Umbilical cord (tissue), 2 donors: ENCODE results near the gene LPCAT1. TPM values are rescaled to one million over a fixed set of nuclear protein-coding genes. Genes with fewer than 3 reads are reported as not detected.

ENCODE experiments used
- DNase-seq: peaks from one replicate; pipeline ENCODE4 v3.0.0-alpha.2; 2015; ENCODE audit warnings: low spot score
- total RNA-seq: library from RNA; depleted of rRNA; stranded (reverse); fragments of >200 nt; gene quantifications from one replicate; pipeline ENCODE4 v1.2.3, GENCODE V29; 2014; ENCODE audit warnings: low replicate concordance; ENCODE audit not compliant: insufficient read depth

LPCAT1 gene
- total RNA-seq, 1 donor from 2014 or later = 46.0 TPM

DNA sequence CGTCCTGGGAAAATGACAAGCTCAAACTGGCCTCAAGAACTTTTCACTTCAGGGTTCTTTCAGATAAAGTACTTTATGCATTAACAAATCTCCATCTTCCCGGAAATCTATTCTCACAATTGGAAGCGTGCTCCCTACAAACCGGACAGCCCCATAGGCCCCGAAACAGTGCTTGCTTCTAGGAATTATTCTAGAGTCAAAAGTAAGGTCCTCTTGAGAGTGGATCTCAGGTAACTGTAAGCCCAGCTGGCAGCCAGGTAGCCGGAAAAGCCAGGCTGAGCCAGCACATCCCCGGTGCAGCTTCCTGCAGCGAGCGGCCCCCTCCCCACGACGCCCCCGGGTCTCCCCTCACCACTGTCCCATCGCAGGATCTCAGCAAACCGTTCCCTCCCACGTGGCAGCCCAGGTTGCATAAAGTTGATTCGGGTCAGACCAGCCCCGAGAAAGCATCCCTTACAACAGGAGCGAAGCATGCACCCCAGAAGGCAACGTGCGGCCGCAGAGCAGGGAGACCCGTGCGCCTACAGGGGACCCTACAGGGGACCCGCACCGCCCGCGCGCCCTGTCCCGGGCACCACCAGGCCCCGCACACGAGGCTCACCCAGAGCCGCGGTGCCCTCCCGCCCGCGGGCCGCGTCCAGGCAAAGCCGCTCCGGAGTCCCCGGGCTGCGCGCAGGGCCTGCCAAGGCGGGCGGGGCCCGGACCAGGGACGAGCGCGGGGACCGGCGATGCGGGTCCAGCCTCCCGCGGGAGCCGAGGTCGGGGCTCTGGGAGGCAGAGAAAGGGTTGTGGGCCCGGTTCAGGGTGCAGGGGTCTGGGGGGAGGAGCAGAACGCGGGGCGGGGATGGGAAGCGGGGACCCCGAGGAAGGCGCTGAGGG lies 920 bp downstream of the LPCAT1 start:
- no peak for DNase-seq

DNA sequence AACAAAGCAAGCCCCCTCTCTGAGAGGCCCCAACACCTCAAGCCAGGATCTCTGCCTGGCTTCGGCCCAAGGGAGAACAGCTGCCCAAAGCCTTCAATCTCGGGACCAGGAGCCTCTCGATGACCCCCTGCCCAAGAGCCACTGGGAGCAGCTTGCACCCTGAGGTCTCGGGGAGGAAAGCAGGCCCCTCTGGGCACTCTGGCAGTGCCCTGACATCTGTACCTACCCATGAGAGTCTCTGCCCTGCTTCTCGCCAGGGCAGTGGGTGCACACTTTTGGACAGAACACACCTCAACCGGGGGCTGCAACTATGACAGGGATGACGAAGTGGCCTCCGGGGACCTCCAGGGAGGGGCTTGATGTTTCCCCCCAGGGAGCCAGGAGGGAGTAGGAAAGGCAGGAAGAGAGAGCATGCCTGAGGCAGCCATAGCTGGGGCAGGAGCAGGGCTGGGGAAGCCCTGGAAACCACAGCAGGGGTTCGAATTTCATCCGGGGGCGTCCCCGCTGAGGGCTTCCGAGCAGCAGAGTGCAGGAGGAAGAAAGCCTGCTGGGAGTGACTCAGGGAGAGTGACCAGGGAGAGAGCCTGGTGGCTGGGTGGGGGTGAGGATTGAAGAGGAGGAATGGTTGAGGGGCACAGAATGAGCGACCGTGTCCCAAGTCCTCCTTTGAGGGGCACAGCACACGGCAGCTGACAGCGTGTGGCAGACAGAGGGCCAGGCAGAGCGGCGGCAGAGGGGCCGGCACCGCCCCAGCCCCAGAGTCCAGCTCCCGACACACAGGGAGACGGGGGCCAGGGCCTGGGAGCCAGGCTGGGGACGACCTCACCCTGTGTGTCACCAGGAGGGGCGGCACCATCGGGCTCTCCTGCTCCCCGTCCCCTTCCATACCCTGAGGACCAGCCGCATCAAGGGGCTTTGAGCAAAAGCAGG lies 1.8 kb downstream of the LPCAT1 start:
- DNase-seq = peak; percentile 65

DNA sequence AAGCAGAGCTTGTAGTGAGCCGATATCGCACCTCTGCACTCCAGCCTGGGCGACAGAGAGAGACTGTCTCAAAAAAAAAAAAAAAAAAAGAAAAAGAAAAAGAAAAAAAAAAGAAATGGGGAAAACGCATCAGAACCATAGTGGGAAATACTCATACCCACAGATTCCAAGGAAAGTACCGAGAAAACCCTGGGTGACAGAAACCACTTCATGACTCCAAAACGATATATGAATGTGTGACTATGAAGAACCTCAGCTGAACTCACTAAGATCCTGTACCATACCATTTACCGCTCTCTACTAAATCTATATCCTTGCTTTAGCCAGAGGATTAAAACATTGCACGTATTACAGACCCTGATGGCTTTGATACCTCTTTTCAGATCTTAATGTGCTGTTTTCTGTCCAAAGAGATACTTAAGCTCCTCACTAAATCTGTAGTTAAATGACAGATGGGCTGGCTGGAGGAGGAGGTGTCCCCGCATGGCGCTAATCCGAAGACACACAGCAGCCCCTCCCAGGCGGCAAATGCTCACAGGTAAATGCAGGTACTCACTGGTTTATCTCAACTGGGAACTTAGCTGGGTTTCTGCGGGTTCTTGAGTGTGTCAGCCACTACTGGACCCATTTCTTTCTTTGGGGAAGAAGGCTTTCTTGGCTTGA lies 2.8 kb downstream of the LPCAT1 start:
- DNase-seq = no peak

DNA sequence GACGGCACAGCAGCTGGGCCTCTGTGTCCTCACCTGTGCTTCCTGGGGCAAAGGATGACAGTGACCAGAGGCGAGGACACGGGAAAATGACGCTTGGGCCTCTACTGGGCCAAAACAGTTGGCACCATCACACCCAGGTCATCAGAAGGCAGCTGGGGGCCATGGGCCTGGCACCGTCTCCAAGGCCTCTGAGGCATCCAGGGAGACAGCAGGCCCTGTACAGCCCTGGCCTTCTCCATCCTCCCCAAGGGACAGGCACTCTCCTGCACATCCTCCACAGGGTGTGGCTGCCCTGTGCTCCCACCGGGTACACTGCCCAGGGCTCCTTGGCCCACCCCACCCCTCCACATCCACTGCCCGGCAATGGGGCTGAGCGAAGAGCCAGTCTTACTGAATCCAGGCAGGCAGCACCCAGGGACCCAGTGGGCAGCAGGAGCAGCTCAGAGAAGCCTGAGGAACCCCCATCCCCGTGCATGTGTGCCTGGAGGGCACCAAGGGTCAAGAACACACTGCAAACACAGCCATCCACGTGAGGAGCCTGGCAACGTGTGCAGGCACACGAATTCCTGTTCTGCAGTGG lies 4.0 kb downstream of the LPCAT1 start:
- DNase-seq = no peak

DNA sequence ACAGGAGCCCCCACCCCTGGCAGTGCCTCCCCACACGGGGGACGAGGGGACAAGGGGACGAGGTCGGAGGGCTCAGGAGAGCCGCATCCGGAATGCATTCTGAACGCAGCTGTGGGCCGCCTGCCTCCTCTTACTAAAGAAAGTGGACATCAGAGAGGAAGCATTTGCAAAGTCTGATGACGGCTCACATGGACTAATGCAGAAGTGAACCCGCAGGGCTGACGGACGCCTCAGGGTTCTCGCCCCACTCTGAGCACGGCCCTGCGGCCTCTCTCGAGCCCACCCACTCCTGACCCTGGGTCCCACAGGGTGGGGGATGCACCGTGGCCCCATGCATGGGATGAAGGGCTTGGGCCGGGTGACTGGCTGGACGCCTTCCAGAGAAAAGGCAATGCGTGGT lies 5.9 kb downstream of the LPCAT1 start:
- no peak for DNase-seq

DNA sequence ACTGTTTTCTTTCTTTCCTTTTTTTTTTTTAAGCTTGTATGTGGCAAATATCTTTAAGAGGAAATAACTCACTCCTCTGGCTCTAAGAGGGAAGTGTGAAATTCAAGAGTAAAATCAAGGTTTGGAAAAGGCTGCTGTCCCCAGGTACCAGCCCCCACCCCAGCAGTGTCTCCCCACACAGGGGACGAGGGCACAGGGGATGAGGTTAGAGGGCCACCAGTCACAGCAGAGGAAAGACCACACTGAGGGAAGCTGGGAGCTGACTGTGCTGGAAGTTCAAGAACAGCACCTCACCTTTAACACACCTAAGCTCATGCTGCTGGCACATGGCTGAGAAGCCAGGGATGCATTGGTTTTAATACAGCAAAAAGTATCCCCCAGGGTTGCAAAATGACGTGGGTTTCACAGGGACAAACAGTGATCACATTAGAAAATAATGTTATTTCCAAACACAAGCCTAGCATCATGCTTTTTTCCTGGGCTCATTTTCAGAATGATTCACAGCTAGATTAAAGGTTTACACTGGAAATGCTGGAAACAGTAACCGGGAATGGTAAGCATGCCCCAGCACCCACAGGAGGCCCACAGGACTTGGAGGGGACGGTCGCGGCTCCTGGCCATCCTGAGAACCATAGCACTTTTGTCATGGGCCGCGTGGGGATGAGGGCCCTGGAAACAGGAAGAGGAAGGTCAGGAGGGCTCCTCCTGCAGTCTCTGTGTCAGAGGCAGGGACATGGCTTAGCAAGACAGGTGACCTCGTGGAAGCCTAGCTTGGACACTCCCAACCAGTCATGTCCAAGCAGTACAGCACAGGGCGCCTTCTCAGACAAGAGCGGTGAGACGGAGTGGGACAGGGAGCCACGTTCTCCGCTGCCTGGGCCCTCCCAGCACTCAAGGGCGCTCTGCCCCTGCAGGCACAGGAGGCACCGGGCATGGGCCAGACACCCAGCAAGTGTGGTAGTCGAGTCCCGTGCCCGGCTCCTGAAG lies 6.9 kb downstream of the LPCAT1 start:
- peak; percentile 72 for DNase-seq

DNA sequence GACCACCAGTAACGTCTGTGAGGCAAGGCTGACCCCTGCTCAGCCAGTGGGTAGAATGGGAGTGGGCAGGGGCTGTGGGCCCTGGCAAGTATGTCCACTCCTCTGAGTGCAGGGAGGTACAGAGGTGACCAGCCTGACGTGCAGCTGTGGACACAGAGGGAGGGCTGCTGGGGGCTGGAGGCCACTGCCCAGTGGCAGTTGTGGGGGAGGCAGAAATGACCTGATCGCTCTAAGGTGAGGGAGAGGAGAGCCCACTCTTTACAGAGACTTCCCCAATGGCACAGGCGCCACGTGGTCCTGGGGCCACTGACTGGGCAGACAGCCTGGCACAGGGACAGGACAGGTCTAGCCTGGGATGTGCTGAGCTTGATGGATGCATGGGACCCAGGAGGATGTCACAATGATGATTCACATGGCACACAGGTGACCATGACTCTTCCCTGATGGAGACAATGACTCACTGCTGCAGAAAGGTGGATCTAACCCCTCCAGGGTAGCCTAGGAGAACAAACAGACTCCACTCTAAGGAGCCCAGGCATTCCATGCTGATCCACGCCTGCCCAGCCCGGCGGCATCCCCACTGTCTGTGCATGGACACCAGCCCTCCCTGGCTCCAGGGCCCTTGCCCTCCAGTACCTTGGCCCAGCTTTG lies 7.7 kb downstream of the LPCAT1 start:
- DNase-seq = peak; percentile 20

DNA sequence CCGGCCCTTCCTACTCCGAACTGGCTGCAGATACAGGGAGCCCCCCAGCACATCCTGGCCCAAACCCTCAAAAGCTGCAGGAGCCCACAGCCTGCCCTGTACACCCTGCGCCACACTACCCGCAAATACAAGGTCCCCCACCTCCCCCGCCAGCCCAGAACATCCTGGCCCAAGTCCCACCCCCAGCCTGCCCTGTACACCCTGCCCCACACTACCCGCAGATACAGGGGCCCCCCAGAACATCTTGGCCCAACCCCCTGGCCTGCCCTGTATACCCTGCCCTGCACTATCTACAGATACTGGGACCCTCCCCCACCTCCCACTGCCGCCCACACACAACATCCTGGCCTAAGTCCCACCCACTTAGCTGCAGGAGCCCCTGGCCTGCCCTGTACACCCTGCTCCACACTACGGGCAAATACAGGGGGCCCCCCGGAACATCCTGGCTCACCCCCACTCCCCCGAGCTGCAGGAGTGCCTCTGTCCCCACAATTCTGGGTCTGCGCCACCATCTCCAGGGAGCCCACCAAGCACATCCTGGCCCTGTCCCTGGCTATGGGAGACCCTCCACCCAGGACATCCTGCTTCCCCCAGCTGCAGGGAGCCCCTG lies 8.3 kb downstream of the LPCAT1 start:
- no peak for DNase-seq

DNA sequence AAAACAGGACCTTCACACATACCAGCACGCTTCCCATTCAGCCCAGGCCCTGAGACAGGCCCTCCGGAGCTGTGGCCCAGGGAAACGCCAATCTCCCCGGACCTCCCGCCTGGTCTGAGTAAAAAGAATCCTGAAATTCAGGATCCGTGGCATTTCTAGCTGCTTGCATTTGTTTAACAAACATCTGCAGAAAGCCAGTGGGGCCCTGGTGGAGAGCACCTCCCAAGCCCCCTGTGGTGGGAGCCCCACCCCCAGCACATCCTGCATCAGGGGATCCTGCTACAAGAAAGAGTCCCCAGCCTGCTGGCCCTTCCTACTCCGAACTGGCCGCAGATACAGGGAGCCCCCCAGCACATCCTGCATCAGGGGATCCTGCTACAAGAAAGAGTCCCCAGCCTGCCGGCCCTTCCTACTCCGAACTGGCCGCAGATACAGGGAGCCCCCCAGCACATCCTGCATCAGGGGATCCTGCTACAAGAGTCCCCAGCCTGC lies 8.9 kb downstream of the LPCAT1 start:
- DNase-seq = peak; percentile 64

DNA sequence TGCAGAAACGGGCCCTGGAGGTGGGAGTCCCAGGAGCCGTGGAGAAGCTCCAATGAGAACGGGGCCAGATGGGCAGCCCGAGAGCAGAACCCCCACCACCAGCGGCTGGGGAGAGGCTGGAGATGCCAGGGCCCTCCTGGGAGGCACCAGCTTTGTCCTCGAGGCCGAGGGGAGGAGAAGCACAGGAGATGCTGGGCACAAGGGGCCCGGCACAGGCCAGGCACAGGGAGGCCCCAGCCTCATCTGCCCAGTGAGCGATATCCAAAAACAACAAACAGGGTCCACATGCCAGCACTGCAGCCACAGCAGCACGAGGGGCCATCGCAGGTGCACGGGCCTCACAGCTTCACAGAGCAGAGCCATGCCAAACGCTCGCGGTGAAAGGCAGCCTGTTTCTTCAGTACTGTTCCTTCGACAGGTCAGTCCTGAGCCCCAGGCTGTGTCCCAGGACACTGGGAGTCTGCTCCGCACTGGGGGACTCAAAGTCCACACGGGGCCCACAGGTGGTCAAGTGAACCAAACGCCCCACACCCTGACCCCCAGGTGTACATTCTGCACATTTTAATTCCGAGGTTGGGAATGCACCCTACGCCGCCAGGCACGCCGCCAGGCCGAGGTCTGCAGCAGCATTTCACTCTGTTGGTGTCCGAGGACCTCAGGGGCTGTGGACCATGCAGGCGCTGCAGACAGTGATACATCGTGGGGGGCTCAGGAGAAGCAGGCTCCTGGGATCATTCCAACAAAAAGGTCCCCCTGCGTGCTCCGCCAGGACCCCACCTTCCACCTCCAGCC lies 9.5 kb downstream of the LPCAT1 start:
- no peak for DNase-seq

DNA sequence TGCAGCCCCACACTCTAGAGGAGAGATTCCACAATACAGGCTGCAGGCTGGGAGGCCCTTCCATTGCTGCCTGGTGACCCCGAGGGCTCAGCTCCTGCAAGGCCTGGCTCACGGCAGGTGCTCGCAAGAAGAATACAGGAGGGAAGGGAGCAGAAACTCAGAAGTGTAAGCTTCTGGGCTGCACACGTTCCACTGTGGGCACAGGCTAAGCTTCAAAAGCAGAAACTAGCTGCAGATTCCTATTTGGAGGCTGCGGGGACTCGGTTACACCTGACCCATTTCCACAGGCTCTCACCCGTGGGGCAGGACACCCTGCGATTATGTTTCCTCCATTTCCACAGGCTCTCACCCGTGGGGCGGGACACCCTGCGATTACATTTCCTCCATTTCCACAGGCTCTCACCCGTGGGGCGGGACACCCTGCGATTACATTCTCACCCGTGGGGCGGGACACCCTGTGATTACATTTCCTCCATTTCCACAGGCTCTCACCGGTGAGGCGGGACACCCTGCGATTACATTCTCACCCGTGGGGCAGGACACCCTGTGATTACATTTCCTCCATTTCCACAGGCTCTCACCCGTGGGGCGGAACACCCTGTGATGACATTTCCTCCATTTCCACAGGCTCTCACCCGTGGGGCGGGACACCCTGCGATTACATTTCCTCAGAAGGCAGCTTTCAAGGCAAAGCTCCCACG lies 10.3 kb downstream of the LPCAT1 start:
- no peak for DNase-seq

DNA sequence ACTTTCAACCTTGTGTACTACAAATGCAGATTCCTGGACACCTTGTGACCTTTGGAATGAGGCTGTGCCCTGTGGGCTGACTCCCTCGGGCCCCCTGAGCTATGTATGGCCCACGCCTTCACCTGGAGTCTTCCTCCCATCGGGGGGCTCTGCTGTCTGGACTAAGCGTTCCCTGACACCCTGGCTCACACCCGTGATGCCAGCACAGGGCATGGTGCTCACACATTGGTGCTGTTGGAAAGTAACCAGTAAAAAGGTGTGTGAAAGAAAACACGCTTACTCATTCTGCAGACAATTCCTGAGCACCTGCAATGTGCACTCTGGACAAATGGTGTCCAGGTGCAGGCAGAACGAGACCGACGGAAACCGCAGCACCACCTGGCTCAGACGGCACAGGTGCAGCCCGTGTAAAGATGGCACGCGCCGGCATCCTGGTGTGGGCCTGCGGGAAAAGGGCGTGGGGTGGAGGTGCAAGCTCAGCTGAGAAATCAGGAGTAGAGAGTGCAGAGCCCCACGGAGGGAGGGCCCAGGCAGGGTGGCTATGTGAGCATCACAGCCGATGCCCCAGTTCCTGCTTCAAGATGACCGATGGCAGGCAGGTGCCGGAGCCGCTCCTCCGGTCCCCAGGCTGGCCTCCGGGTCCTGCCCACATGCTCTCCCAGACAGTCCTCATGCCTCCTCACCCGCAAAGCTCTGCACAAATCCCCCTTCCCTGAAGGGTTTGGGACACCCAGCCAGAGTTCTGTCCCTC lies 11.0 kb downstream of the LPCAT1 start:
- no peak for DNase-seq

DNA sequence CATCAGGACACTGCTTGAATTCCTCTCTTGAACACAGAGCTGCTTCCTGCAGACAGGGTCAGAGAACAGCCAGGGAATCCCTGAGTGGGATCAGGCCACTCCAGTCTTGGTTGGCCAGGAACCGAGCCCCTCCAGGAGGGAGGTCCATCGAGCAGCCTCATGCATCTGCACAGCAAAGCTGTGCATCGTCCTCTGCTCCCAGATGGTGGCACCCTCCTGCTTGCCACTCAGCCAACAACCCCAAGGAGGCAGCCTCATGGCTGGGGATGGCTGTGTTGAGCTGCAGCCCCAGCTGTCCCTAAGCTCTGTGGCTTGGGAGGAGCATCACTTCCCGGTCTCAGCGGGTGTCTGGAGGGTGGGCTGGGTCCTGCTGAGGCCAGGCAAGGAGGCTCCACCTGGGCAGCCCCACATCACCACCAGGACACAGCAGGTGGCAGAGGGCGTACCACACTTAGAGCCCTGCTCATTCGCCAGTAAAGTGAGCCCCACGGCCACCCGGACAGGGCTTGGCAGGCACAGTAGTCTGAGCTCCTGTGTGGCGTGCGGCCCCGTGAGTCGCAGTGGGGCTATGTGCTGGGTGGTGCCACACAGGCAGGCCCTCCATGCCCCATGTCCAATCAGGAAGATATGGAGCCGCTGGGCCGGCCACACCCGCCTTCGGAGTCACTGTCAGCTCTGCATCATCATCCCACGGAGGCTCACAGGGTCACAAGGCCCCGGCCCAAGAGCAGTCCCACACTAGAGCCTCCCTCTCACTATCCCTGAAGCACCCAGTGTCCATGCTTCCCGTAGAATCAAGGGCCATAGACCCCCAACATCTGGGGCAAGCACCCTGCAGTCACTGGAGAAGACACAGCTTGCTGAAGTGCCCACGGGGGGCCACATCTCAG lies 11.9 kb downstream of the LPCAT1 start:
- DNase-seq = no peak

DNA sequence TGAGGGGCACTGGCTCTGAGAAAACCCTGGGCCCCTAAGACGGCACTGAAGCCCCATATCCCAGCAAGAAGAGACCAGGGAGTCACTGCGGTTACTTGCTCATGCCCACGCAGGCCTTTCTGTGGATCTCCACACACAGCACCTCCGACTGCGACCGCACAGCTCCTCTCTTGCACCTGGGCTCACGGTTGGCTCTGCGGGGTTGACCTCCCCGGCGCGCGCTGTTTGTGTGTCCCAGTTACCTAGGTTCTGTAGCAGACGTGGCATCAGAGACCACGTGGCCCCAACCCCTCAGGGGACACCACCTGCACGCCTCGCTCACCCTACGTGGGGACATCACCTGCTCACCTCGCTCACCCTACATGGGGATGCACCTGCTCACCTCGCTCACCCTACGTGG lies 12.7 kb downstream of the LPCAT1 start:
- no peak for DNase-seq

DNA sequence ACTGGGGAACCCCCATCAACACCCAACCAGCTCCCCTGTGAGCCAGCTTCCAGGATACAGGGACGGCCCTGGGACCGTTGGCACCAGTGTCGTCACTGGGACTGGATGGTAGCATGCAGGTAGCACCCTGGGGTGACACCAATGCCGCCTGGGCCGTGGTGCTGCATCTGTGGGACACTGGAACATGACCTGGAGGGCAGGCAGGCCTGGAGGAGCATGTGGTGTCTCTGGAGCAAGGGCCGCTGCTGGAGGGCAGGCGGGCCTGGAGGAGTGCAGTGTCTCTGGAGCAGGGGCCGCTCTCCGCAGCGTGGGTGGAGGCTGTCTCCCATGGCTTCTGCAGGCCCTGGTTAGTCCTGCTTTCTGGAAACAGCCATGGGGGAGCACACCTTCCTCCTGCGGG lies 13.1 kb downstream of the LPCAT1 start:
- no peak for DNase-seq

DNA sequence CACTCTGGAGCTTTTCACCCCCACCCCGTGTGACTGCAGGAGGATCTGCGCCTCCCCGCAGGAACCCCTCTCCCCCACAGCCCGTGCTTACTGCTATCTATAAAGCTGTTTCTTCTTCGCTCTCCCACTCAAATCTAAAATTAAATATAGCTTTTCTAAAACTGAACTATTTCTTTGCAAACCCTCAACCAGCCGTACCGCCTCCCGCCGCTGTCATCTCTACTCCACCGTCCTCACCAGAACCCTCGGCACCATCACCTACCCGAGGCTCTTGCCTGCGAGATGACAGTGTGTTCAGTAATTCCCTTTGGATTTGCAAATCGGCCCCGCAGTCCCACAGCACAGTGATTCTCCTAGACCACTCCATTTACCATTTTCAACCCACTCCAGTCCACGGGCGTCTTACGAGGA lies 13.6 kb downstream of the LPCAT1 start:
- no peak for DNase-seq
